HepG2 (cell line): ENCODE results near the gene COX4I1. TPM values are rescaled to one million over a fixed set of nuclear protein-coding genes. Genes with fewer than 3 reads are reported as not detected.

Experiments used
- EEA1 ChIP-seq: sonication (generic); formaldehyde crosslinking; IDR thresholded peaks from 2 replicates; pipeline ENCODE4 v1.5.1; 2020; ENCODE audit warnings: mild to moderate bottlenecking, missing genetic modification reagents, borderline replicate concordance
- FOXJ3 ChIP-seq: sonication (generic); formaldehyde crosslinking; IDR thresholded peaks from 2 replicates; pipeline ENCODE4 v1.4.0; 2020; ENCODE audit warnings: missing genetic modification reagents, mild to moderate bottlenecking, borderline replicate concordance
- LBX2 ChIP-seq: sonication (generic); formaldehyde crosslinking; IDR thresholded peaks from 2 replicates; pipeline ENCODE4 v1.5.0; 2020; ENCODE audit warnings: missing genetic modification reagents, mild to moderate bottlenecking, borderline replicate concordance
- SOX13 ChIP-seq, 3 experiments: fragments of 450-650 bp in 1 of 3; sonication (generic) in 1 of 3; formaldehyde crosslinking in 1 of 3; IDR thresholded peaks in 2 of 3; conservative IDR thresholded peaks in 1 of 3; 2 replicates each; pipeline versions ENCODE4 v1.5.0 to v1.6.1; 2016 to 2020; ENCODE audit warnings: antibody characterized with exemption in 1 of 3, mild to moderate bottlenecking in 1 of 3, missing compliant biosample characterization in 1 of 3, missing genetic modification reagents in 1 of 3, moderate library complexity in 1 of 3
- TRIM24 ChIP-seq: sonication (generic); formaldehyde crosslinking; IDR thresholded peaks from 2 replicates; pipeline ENCODE4 v1.8.0; 2022; ENCODE audit warnings: mild to moderate bottlenecking, missing genetic modification reagents
- ZFP62 ChIP-seq: sonication (generic); formaldehyde crosslinking; IDR thresholded peaks from 2 replicates; pipeline ENCODE4 v1.4.0; 2020; ENCODE audit warnings: missing genetic modification reagents
- ZNF281 ChIP-seq: sonication (generic); formaldehyde crosslinking; IDR thresholded peaks from 2 replicates; pipeline ENCODE4 v1.4.0; 2020; ENCODE audit warnings: missing genetic modification reagents, borderline replicate concordance
- ZNF552 ChIP-seq: sonication (generic); formaldehyde crosslinking; IDR thresholded peaks from 2 replicates; pipeline ENCODE4 v1.9.0; 2022; ENCODE audit warnings: missing genetic modification reagents, mild to moderate bottlenecking, borderline replicate concordance
- polyA plus RNA-seq, 8 experiments: library from polyadenylated mRNA; depleted of rRNA in 3 of 8; stranded (reverse) in 7 of 8; unstranded in 1 of 8; fragments of >200 nt; fragmentation: Illumina TruSeq in 4 of 8; extraction: Trizol in 4 of 8; gene quantifications; 2 replicates each; pipeline versions ENCODE4 v1.2.1 to v1.2.3, GENCODE V29; 2011 to 2016; ENCODE audit warnings: low read depth in 4 of 8, missing spikeins in 1 of 8, mixed read lengths in 1 of 8; ENCODE audit not compliant: insufficient read depth in 1 of 8
- total RNA-seq, 5 experiments: library from RNA; depleted of rRNA; stranded (reverse); fragments of >200 nt; fragmentation: Illumina TruSeq; extraction: Trizol; gene quantifications; 2 replicates each; pipeline ENCODE4 v1.2.3, GENCODE V29; 2016; ENCODE audit warnings: low read depth in 1 of 5
- TF ChIP-seq, protein P1 (sequence below): sonication (generic); formaldehyde crosslinking; IDR thresholded peaks from 2 replicates; pipeline ENCODE4 v1.4.0; 2020; ENCODE audit warnings: missing genetic modification reagents
- TF ChIP-seq, protein P2 (sequence below): sonication (generic); formaldehyde crosslinking; IDR thresholded peaks from 2 replicates; pipeline ENCODE4 v1.5.0; 2020; ENCODE audit warnings: mild to moderate bottlenecking, missing genetic modification reagents, borderline replicate concordance
- TF ChIP-seq, protein P3 (sequence below): sonication (generic); formaldehyde crosslinking; IDR thresholded peaks from 2 replicates; pipeline ENCODE4 v1.4.0; 2020; ENCODE audit warnings: missing genetic modification reagents

COX4I1 gene
- total and polyA plus RNA-seq, 2 of the 13 experiments (the other 11 are each of a cell fraction or from before 2014, with no cell fraction given), result 658 to 902 TPM

GRCh38 chr16:85799497-85800320 is at the start of gene COX4I1, which contains the start of gene EMC8 (continued):
- TF ChIP-seq, protein P1, sequence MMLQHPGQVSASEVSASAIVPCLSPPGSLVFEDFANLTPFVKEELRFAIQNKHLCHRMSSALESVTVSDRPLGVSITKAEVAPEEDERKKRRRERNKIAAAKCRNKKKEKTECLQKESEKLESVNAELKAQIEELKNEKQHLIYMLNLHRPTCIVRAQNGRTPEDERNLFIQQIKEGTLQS, result no peak
- TF ChIP-seq ZFP62 (CRISPR knock-in tag) (peak; percentile 80; the same call in 1 of the 2 replicates), LBX2 (CRISPR knock-in tag) (0 out of 2 replicates have a peak, but pooled peaks have one; percentile 16), FOXJ3 (CRISPR knock-in tag) (no peak), ZNF552 (CRISPR knock-in tag) (peak; percentile 83; the same call in 1 of the 2 replicates), EEA1 (CRISPR knock-in tag) (peak; percentile 89; the same call in 1 of the 2 replicates), SOX13 (IDR thresholded peaks at IDR 0.05) (no peak), SOX13 (CRISPR knock-in tag; conservative IDR thresholded peaks at IDR 0.05 in 1 of 2, IDR thresholded peaks at IDR 0.05 in 1 of 2) (peak in 1 of 2 experiments; percentile 50; a peak in 1 of 4 replicates), TRIM24 (CRISPR knock-in tag) (no peak), ZNF281 (CRISPR knock-in tag) (no peak)
- TF ChIP-seq, protein P2, sequence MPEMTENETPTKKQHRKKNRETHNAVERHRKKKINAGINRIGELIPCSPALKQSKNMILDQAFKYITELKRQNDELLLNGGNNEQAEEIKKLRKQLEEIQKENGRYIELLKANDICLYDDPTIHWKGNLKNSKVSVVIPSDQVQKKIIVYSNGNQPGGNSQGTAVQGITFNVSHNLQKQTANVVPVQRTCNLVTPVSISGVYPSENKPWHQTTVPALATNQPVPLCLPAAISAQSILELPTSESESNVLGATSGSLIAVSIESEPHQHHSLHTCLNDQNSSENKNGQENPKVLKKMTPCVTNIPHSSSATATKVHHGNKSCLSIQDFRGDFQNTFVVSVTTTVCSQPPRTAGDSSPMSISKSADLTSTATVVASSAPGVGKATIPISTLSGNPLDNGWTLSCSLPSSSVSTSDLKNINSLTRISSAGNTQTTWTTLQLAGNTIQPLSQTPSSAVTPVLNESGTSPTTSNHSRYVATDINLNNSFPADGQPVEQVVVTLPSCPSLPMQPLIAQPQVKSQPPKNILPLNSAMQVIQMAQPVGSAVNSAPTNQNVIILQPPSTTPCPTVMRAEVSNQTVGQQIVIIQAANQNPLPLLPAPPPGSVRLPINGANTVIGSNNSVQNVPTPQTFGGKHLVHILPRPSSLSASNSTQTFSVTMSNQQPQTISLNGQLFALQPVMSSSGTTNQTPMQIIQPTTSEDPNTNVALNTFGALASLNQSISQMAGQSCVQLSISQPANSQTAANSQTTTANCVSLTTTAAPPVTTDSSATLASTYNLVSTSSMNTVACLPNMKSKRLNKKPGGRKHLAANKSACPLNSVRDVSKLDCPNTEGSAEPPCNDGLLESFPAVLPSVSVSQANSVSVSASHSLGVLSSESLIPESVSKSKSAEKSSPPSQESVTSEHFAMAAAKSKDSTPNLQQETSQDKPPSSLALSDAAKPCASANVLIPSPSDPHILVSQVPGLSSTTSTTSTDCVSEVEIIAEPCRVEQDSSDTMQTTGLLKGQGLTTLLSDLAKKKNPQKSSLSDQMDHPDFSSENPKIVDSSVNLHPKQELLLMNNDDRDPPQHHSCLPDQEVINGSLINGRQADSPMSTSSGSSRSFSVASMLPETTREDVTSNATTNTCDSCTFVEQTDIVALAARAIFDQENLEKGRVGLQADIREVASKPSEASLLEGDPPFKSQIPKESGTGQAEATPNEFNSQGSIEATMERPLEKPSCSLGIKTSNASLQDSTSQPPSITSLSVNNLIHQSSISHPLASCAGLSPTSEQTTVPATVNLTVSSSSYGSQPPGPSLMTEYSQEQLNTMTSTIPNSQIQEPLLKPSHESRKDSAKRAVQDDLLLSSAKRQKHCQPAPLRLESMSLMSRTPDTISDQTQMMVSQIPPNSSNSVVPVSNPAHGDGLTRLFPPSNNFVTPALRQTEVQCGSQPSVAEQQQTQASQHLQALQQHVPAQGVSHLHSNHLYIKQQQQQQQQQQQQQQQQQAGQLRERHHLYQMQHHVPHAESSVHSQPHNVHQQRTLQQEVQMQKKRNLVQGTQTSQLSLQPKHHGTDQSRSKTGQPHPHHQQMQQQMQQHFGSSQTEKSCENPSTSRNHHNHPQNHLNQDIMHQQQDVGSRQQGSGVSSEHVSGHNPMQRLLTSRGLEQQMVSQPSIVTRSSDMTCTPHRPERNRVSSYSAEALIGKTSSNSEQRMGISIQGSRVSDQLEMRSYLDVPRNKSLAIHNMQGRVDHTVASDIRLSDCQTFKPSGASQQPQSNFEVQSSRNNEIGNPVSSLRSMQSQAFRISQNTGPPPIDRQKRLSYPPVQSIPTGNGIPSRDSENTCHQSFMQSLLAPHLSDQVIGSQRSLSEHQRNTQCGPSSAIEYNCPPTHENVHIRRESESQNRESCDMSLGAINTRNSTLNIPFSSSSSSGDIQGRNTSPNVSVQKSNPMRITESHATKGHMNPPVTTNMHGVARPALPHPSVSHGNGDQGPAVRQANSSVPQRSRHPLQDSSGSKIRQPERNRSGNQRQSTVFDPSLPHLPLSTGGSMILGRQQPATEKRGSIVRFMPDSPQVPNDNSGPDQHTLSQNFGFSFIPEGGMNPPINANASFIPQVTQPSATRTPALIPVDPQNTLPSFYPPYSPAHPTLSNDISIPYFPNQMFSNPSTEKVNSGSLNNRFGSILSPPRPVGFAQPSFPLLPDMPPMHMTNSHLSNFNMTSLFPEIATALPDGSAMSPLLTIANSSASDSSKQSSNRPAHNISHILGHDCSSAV (CRISPR knock-in tag), result peak; percentile 55; the same call in 1 of the 2 replicates
- TF ChIP-seq, protein P3, sequence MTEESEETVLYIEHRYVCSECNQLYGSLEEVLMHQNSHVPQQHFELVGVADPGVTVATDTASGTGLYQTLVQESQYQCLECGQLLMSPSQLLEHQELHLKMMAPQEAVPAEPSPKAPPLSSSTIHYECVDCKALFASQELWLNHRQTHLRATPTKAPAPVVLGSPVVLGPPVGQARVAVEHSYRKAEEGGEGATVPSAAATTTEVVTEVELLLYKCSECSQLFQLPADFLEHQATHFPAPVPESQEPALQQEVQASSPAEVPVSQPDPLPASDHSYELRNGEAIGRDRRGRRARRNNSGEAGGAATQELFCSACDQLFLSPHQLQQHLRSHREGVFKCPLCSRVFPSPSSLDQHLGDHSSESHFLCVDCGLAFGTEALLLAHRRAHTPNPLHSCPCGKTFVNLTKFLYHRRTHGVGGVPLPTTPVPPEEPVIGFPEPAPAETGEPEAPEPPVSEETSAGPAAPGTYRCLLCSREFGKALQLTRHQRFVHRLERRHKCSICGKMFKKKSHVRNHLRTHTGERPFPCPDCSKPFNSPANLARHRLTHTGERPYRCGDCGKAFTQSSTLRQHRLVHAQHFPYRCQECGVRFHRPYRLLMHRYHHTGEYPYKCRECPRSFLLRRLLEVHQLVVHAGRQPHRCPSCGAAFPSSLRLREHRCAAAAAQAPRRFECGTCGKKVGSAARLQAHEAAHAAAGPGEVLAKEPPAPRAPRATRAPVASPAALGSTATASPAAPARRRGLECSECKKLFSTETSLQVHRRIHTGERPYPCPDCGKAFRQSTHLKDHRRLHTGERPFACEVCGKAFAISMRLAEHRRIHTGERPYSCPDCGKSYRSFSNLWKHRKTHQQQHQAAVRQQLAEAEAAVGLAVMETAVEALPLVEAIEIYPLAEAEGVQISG (CRISPR knock-in tag), result peak; percentile 99
